ENCODE results near the gene CHURC1.

Gene CHURC1

GRCh38 chr14:64928239-64929013 is 14.2 kb downstream of the CHURC1 start:
- Histone ChIP-seq H3K27me3 (ENCODE audit: control insufficient read depth, low read length) (no peaks in the 10 kb centered on the region), H3K4me2 (ENCODE audit: low read length) (0 out of 2 replicates have a peak overlapping the region, but pooled peaks have one; percentile 6), H3K27ac (ENCODE audit: low read depth, low read length) (peak overlapping the region; percentile 27), H4K20me1 (ENCODE audit: control insufficient read depth, insufficient read depth, low read depth, low read length) (no peaks in the 10 kb centered on the region), H3F3A (ENCODE audit: control insufficient read depth, insufficient read depth) (no peaks in the 10 kb centered on the region; the same call in 1 of the 2 replicates), H3K9me3 (ENCODE audit: control insufficient read depth, insufficient read depth, low read length) (no peaks in the 10 kb centered on the region), H3K36me3 (ENCODE audit: control insufficient read depth, low read length) (peaks cover 94% of the 10 kb centered on the region), H3K9me2 (replicated peaks; ENCODE audit: control insufficient read depth, low read length) (no peaks in the 10 kb centered on the region), H3K4me1 (ENCODE audit: control insufficient read depth, low read length) (peaks cover 23% of the 10 kb centered on the region), H3K4me3 (ENCODE audit: low read length) (no peak overlapping the region), H3K79me2 (ENCODE audit: control insufficient read depth, low read length) (peaks cover 16% of the 10 kb centered on the region)
- TF ChIP-seq, protein P1, sequence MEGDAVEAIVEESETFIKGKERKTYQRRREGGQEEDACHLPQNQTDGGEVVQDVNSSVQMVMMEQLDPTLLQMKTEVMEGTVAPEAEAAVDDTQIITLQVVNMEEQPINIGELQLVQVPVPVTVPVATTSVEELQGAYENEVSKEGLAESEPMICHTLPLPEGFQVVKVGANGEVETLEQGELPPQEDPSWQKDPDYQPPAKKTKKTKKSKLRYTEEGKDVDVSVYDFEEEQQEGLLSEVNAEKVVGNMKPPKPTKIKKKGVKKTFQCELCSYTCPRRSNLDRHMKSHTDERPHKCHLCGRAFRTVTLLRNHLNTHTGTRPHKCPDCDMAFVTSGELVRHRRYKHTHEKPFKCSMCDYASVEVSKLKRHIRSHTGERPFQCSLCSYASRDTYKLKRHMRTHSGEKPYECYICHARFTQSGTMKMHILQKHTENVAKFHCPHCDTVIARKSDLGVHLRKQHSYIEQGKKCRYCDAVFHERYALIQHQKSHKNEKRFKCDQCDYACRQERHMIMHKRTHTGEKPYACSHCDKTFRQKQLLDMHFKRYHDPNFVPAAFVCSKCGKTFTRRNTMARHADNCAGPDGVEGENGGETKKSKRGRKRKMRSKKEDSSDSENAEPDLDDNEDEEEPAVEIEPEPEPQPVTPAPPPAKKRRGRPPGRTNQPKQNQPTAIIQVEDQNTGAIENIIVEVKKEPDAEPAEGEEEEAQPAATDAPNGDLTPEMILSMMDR (IDR thresholded peaks at IDR 0.05; ENCODE audit: low read depth, low read length, poor library complexity, severe bottlenecking) = no peak
- no peak for TF ChIP-seq EZH2phosphoT487 (IDR thresholded peaks at IDR 0.05; ENCODE audit: borderline replicate concordance, low read length)

GRCh38 chr14:64929014-64929359 is 14.7 kb downstream of the CHURC1 start:
- H3K9me2 ChIP-seq (replicated peaks; ENCODE audit: control insufficient read depth, low read length) = no peaks in the 10 kb centered on the region
- peaks cover 95% of the 10 kb centered on the region for H3K36me3 ChIP-seq (ENCODE audit: control insufficient read depth, low read length)
- no peaks in the 10 kb centered on the region for H3K9me3 ChIP-seq (ENCODE audit: control insufficient read depth, insufficient read depth, low read length)
- H3K4me2 ChIP-seq (ENCODE audit: low read length) = 0 out of 2 replicates have a peak overlapping the region, but pooled peaks have one; percentile 6
- no peaks in the 10 kb centered on the region for H4K20me1 ChIP-seq (ENCODE audit: control insufficient read depth, insufficient read depth, low read depth, low read length)
- H3F3A ChIP-seq (ENCODE audit: control insufficient read depth, insufficient read depth) = no peaks in the 10 kb centered on the region
- no peaks in the 10 kb centered on the region for H3K27me3 ChIP-seq (ENCODE audit: control insufficient read depth, low read length)
- TF ChIP-seq EZH2phosphoT487 (IDR thresholded peaks at IDR 0.05; ENCODE audit: borderline replicate concordance, low read length) = no peak
- TF ChIP-seq, protein P1 (IDR thresholded peaks at IDR 0.05; ENCODE audit: low read depth, low read length, poor library complexity, severe bottlenecking) = no peak
- H3K4me3 ChIP-seq (ENCODE audit: low read length) = no peak overlapping the region
- peaks cover 23% of the 10 kb centered on the region for H3K4me1 ChIP-seq (ENCODE audit: control insufficient read depth, low read length)
- peak overlapping the region; percentile 27 for H3K27ac ChIP-seq (ENCODE audit: low read depth, low read length)
- H3K79me2 ChIP-seq (ENCODE audit: control insufficient read depth, low read length) = peaks cover 14% of the 10 kb centered on the region

DNA sequence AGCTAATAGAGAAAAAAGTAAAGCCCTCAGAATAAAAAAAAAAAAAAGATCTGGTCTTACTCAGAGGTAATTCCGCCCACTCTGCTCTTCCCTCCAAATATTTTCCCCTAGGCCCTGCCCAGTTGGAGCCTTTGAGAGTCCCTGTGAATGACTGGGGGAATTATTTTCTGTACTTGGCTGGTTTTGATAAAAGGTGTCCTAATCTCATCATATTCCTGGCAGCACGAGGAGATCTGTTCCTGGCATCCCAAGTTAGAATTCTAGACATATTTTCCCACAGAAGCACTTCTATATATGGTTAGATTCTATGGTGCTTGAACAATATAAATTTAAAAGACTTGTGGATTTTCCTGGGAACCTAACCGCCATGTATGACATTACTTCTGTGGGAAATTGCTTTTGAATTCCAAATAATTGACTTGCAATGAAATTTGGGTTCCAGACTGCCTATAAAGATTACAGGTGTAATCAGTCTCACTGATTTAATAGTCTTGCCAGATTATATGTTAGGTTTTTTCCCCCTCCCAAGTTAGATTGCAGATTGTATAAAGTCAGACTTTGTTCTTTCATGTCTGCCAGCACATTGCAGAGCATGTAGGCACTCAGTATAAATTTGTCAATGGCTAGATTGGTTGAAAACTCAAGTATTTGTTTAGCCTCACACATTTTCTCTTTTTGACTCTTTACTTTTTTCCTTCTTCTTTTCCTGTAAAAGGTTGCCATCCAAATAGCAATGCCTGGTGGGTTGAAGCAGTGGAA is 16.0 kb downstream of the CHURC1 start:
- H3K9me2 ChIP-seq (replicated peaks; ENCODE audit: control insufficient read depth, low read length) = no peaks in the 10 kb centered on the region
- no peak overlapping the region for H3K4me2 ChIP-seq (ENCODE audit: low read length)
- H4K20me1 ChIP-seq (ENCODE audit: control insufficient read depth, insufficient read depth, low read depth, low read length) = no peaks in the 10 kb centered on the region
- no peaks in the 10 kb centered on the region for H3K9me3 ChIP-seq (ENCODE audit: control insufficient read depth, insufficient read depth, low read length)
- peaks cover 23% of the 10 kb centered on the region for H3K4me1 ChIP-seq (ENCODE audit: control insufficient read depth, low read length)
- H3F3A ChIP-seq (ENCODE audit: control insufficient read depth, insufficient read depth) = no peaks in the 10 kb centered on the region
- peaks cover 14% of the 10 kb centered on the region for H3K79me2 ChIP-seq (ENCODE audit: control insufficient read depth, low read length)
- no peaks in the 10 kb centered on the region for H3K27me3 ChIP-seq (ENCODE audit: control insufficient read depth, low read length)
- no peak overlapping the region for H3K4me3 ChIP-seq (ENCODE audit: low read length)
- H3K36me3 ChIP-seq (ENCODE audit: control insufficient read depth, low read length) = peaks cover 92% of the 10 kb centered on the region
- no peak overlapping the region for H3K27ac ChIP-seq (ENCODE audit: low read depth, low read length)
- TF ChIP-seq, protein P1 (IDR thresholded peaks at IDR 0.05; ENCODE audit: low read depth, low read length, poor library complexity, severe bottlenecking) = no peak
- no peak for TF ChIP-seq EZH2phosphoT487 (IDR thresholded peaks at IDR 0.05; ENCODE audit: borderline replicate concordance, low read length)

Data from DOHH2 (cell line).